OCI-LY7 (cell line): ENCODE data around the gene AATK. TPM values are rescaled to one million over a fixed set of nuclear protein-coding genes. Genes with fewer than 3 reads are reported as not detected.

Source experiments
- BruUV-seq: library from RNA; stranded (reverse); fragments of 400-500 nt; replicated peaks from 2 replicates; lab custom pipeline; 2021; lab: Mats Ljungman, UMichigan
- CTCF ChIA-PET: fragments of 300-600 bp; sonication (Branson Sonifier 250); formaldehyde crosslinking; loops from one replicate; lab custom pipeline; 2022; ENCODE audit warnings: antibody characterized with exemption; ENCODE audit not compliant: unreplicated experiment; lab: Charles Lee
- POLR2A ChIA-PET: fragments of 300-600 bp; sonication (Branson Sonifier 250); formaldehyde crosslinking; loops from one replicate; lab custom pipeline; 2022; ENCODE audit warnings: antibody characterized with exemption; lab: Charles Lee
- DNase-seq: peaks from one replicate; pipeline ENCODE4 v3.0.0-alpha.2; 2015; ENCODE audit warnings: low spot score
- H2AFZ ChIP-seq: fragments of 200-600 bp; sonication (generic), shearing (Covaris generic); 2 replicates; pipeline ENCODE4 v1.6.1; 2014; ENCODE audit warnings: mild to moderate bottlenecking, antibody characterized with exemption, low read length, moderate library complexity
- H3K27ac ChIP-seq: fragments of 200-600 bp; sonication (generic); 2 replicates; pipeline ENCODE4 v1.5.1; 2014; ENCODE audit warnings: mixed run types, low read depth, mild to moderate bottlenecking, moderate library complexity, low read length, inconsistent platforms; ENCODE audit not compliant: poor library complexity, severe bottlenecking
- H3K36me3 ChIP-seq: fragments of 200-600 bp; sonication (generic); 2 replicates; pipeline ENCODE4 v1.6.1; 2014; ENCODE audit warnings: mild to moderate bottlenecking, antibody characterized with exemption, low read length, moderate library complexity, mixed read lengths; ENCODE audit not compliant: insufficient read depth
- H3K4me1 ChIP-seq: fragments of 200-600 bp; sonication (generic); 2 replicates; pipeline ENCODE4 v1.5.1; 2014; ENCODE audit warnings: mild to moderate bottlenecking, low read length; ENCODE audit not compliant: insufficient read depth, poor library complexity, severe bottlenecking
- H3K4me2 ChIP-seq: fragments of 200-600 bp; sonication (generic); 2 replicates; pipeline ENCODE4 v1.6.1; 2014; ENCODE audit warnings: mild to moderate bottlenecking, low read length
- H3K4me3 ChIP-seq: fragments of 200-600 bp; sonication (generic); 2 replicates; pipeline ENCODE4 v1.5.1; 2014; ENCODE audit warnings: mild to moderate bottlenecking, low read depth, low read length; ENCODE audit not compliant: poor library complexity, severe bottlenecking
- H3K79me2 ChIP-seq: fragments of 200-600 bp; sonication (generic); 2 replicates; pipeline ENCODE4 v1.6.1; 2016; ENCODE audit warnings: low read depth, mild to moderate bottlenecking, low read length, moderate library complexity, mixed read lengths; ENCODE audit not compliant: insufficient read depth
- H3K9me2 ChIP-seq: fragments of 200-600 bp; sonication (generic); 2 replicates; pipeline ENCODE4 v1.6.1; 2016; ENCODE audit warnings: mild to moderate bottlenecking, low read length, mixed read lengths; ENCODE audit not compliant: insufficient read depth
- H3K9me3 ChIP-seq: fragments of 200-600 bp; sonication (generic); 2 replicates; pipeline ENCODE4 v1.6.1; 2014; ENCODE audit warnings: mild to moderate bottlenecking, mixed run types, low read length, mixed read lengths
- H4K20me1 ChIP-seq: fragments of 200-600 bp; sonication (generic); 2 replicates; pipeline ENCODE4 v1.6.1; 2014; ENCODE audit warnings: mild to moderate bottlenecking, antibody characterized with exemption, low read length, moderate library complexity, mixed read lengths; ENCODE audit not compliant: insufficient read depth
- EZH2phosphoT487 ChIP-seq: fragments of 200-600 bp; sonication (generic); IDR thresholded peaks from 2 replicates; pipeline ENCODE4 v1.6.1; 2018; ENCODE audit warnings: low read depth, borderline replicate concordance, mild to moderate bottlenecking, mixed run types, antibody characterized with exemption, low read length, moderate library complexity, mixed read lengths
- intact Hi-C: fragments of 100-400 bp; cut with micrococcal nuclease; formaldehyde crosslinking; loops from one replicate; pipeline ENCODE4 v1.10.0; 2022; ENCODE audit not compliant: unreplicated experiment
- total RNA-seq, 2 experiments: library from RNA; depleted of rRNA in 1 of 2; stranded (reverse); fragments of >200 nt in 1 of 2; shearing (Covaris generic) in 1 of 2; gene quantifications; 2 replicates each; pipeline ENCODE4 v1.2.3, GENCODE V29; 2014 to 2022
- TF ChIP-seq, protein P1 (sequence below): fragments of 200-600 bp; sonication (generic); conservative IDR thresholded peaks from 2 replicates; pipeline ENCODE4 v1.5.1; 2014; ENCODE audit warnings: mild to moderate bottlenecking, antibody characterized with exemption, low read length, moderate library complexity, mixed read lengths

The AATK gene
- total RNA-seq, 2 experiments from 2014 or later = 0.03 TPM; not detected in 1

DNA sequence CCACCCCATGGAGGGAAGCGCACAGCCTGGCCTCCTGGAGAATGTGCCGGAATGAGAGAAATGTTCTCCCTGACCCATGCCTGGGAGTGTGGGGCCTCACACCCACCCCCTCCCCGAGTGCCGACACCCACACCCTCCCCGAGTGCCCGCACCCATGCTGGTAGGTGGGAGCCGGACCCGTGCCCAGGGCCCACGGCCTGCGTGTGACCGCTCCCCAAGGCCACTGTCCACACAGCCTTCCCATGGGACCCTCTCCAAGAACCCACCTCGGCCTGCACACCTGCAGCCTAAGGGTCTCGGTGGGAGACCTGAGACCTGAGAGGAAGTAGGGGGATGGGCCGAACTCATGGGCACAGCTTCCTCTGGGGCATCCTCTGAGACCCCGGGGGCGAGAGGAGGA, 4.0 kb downstream of the AATK start:
- H3K27ac ChIP-seq = no peak overlapping the region
- no TSS peak for BruUV-seq
- no peak for TF ChIP-seq EZH2phosphoT487
- TF ChIP-seq, protein P1, sequence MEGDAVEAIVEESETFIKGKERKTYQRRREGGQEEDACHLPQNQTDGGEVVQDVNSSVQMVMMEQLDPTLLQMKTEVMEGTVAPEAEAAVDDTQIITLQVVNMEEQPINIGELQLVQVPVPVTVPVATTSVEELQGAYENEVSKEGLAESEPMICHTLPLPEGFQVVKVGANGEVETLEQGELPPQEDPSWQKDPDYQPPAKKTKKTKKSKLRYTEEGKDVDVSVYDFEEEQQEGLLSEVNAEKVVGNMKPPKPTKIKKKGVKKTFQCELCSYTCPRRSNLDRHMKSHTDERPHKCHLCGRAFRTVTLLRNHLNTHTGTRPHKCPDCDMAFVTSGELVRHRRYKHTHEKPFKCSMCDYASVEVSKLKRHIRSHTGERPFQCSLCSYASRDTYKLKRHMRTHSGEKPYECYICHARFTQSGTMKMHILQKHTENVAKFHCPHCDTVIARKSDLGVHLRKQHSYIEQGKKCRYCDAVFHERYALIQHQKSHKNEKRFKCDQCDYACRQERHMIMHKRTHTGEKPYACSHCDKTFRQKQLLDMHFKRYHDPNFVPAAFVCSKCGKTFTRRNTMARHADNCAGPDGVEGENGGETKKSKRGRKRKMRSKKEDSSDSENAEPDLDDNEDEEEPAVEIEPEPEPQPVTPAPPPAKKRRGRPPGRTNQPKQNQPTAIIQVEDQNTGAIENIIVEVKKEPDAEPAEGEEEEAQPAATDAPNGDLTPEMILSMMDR = no peak
- no peak overlapping the region for H3K4me3 ChIP-seq
- H3K9me3 ChIP-seq = no peaks in the 10 kb centered on the region
- H3K4me2 ChIP-seq = no peak overlapping the region
- intact Hi-C loops = no loop called here
- no peaks in the 10 kb centered on the region for H3K9me2 ChIP-seq
- H3K4me1 ChIP-seq = no peaks in the 10 kb centered on the region
- DNase-seq = no peak
- CTCF ChIA-PET = no interaction called here
- no peaks in the 10 kb centered on the region for H3K79me2 ChIP-seq
- no peak overlapping the region for H2AFZ ChIP-seq
- no peaks in the 10 kb centered on the region for H3K36me3 ChIP-seq
- no peaks in the 10 kb centered on the region for H4K20me1 ChIP-seq
- POLR2A ChIA-PET = no interaction called here

DNA sequence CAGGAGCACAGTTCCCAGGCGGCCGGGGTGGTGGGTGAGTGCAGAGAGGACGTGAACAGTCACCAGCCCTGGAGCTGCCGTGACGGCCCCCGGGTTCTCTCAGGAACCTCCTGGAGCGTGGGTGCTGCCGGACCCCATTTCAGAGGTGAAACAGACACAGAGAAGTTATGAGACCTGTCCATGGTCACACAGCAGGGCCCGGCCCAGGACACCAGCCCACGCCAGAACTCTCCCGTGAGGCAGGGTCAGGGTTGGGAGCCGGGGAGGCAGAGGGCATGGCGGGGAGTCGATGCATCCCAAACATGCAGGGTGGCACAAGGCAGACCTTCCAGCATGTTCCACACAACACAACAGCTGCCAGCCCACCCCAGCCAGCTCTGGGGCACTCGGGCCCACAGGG, 4.5 kb downstream of the AATK start:
- DNase-seq = no peak
- no peak overlapping the region for H3K4me2 ChIP-seq
- intact Hi-C loops = no loop called here
- no TSS peak for BruUV-seq
- no peak overlapping the region for H3K27ac ChIP-seq
- H3K9me3 ChIP-seq = no peaks in the 10 kb centered on the region
- no peaks in the 10 kb centered on the region for H4K20me1 ChIP-seq
- H3K36me3 ChIP-seq = no peaks in the 10 kb centered on the region
- no peaks in the 10 kb centered on the region for H3K79me2 ChIP-seq
- H3K9me2 ChIP-seq = no peaks in the 10 kb centered on the region
- H3K4me1 ChIP-seq = no peaks in the 10 kb centered on the region
- no peak overlapping the region for H3K4me3 ChIP-seq
- ChIA-PET CTCF (no interaction called here), POLR2A (no interaction called here)
- TF ChIP-seq, protein P1 = no peak
- no peak for TF ChIP-seq EZH2phosphoT487
- H2AFZ ChIP-seq = no peak overlapping the region

DNA sequence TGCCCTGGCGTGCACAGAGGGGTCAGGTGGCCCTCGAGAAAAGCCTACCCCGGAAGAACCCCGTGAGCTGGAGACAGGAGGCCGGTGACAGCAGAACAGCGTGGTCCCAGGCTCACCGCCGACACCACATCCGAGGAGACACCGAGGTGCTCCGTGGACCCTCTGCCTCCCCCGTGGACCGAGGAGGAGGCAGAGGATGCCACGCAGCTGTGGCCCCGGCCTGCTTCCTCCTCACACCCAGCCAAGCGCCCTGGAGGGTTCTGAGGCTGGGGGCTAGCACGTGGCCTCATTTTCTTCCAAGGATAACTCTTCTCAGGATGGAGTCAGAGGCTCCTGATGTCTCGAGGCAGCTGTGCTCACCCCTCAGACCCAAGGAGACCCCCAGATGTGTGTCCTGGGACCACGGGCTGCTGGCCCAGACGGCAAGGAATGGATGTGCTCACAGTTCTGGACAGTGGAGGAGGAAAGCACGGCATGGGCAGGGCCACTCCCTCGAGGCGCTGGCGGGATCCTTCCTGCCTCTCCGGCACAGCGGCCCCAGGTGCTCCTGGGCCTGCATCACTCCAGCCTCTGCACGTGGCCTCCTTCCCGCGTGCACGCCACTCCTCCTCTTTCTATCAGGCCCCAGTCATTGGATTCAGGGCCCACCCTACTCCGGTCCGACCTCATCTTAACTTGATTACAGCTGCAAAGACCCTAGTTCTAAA, 5.1 kb downstream of the AATK start:
- no peaks in the 10 kb centered on the region for H3K9me3 ChIP-seq
- TF ChIP-seq, protein P1 = no peak
- no peak for TF ChIP-seq EZH2phosphoT487
- POLR2A ChIA-PET = no interaction called here
- H3K4me1 ChIP-seq = no peaks in the 10 kb centered on the region
- H3K79me2 ChIP-seq = no peaks in the 10 kb centered on the region
- BruUV-seq = no TSS peak
- H3K27ac ChIP-seq = no peak overlapping the region
- H3K4me3 ChIP-seq = no peak overlapping the region
- intact Hi-C loops = no loop called here
- no peaks in the 10 kb centered on the region for H4K20me1 ChIP-seq
- H3K4me2 ChIP-seq = no peak overlapping the region
- no peaks in the 10 kb centered on the region for H3K9me2 ChIP-seq
- CTCF ChIA-PET = no interaction called here
- no peak for DNase-seq
- no peak overlapping the region for H2AFZ ChIP-seq
- H3K36me3 ChIP-seq = no peaks in the 10 kb centered on the region
